ENCODE results near the gene TAF11. TPM values are rescaled to one million over a fixed set of nuclear protein-coding genes. Genes with fewer than 3 reads are reported as not detected.

TAF11 gene
- 17.1 to 20.2 TPM (median 19.7 TPM) in 5 replicates for total RNA-seq (2022; extraction: Qiagen RNA extraction)

GRCh38 chr6:34887753-34888513, at the start of gene TAF11:
Gene TAF11, minus strand, starts transcription at chr6:34888042. Its CDS starts 85 bp downstream, at chr6:34887957.

GRCh38 chr6:34888874-34889555, 1.2 kb upstream of the TAF11 start, which contains the start of gene ANKS1A:
Gene ANKS1A, plus strand, starts transcription at chr6:34889255. Its CDS starts 148 bp downstream, at chr6:34889403.

Other genes starting within 250 kb of the TAF11 start
- 31.8 to 36.4 TPM (median 33.9 TPM) in 5 replicates for gene ILRUN, start 191.3 kb downstream of the TAF11 start, total RNA-seq (2022; extraction: Qiagen RNA extraction)
- 187 to 217 TPM (median 190 TPM) in 5 replicates for gene SNRPC, start 130.5 kb downstream of the TAF11 start, total RNA-seq (2022; extraction: Qiagen RNA extraction)
- gene BLTP3A, start 96.0 kb downstream of the TAF11 start, total RNA-seq (2022; extraction: Qiagen RNA extraction) = 4.7 to 6.7 TPM (median 5.5 TPM) in 5 replicates
- 4.7 to 8.5 TPM (median 7.6 TPM) in 5 replicates for gene ANKS1A, start 1.2 kb upstream of the TAF11 start, total RNA-seq (2022; extraction: Qiagen RNA extraction)

All from A549 treated with dexamethasone at 1 μM for 4 hours (cell line).